Measurements from ENCODE around the gene LHB. TPM values are rescaled to one million over a fixed set of nuclear protein-coding genes. Genes with fewer than 3 reads are reported as not detected.

Gene LHB
- total and polyA plus RNA-seq, 2 donors (not counting 1 experiment from before 2014, with no cell fraction given), result 1.1 to 4.7 TPM

GRCh38 chr19:48989701-48990291 lies 27.1 kb downstream of the LHB start:
- Histone ChIP-seq H3K27ac (ENCODE audit: low read length in 2 of 2) (no peak overlapping the region), H3K9ac (ENCODE audit: low read length) (no peak overlapping the region), H3K79me2 (ENCODE audit: control insufficient read depth, insufficient read depth, low read length) (peaks cover 35% of the 10 kb centered on the region), H4K20me1 (ENCODE audit: control insufficient read depth, insufficient read depth, low read length, poor library complexity, severe bottlenecking) (peaks cover 6% of the 10 kb centered on the region), H3K27me3 (replicated peaks in 1 of 4; ENCODE audit: control extremely low read depth in 1 of 4, control insufficient read depth in 3 of 4, insufficient read depth in 4 of 4, low read length in 3 of 4) (no peaks in the 10 kb centered on the region), H3K4me1 (ENCODE audit: control insufficient read depth in 2 of 2, insufficient read depth in 2 of 2, low read length in 2 of 2) (peaks cover 15 to 23% of the 10 kb centered on the region in 2 donors), H3K4me3 (ENCODE audit: control extremely low read depth in 1 of 5, extremely low read depth in 1 of 5, insufficient read depth in 1 of 5, low read depth in 2 of 5, low read length in 4 of 5) (no peak overlapping the region), H3K4me2 (replicated peaks; ENCODE audit: low read depth, low read length, poor library complexity, severe bottlenecking) (no peak overlapping the region), H2AFZ (ENCODE audit: insufficient read depth, low read depth, low read length, poor library complexity, severe bottlenecking) (no peak overlapping the region), H3K9me3 (ENCODE audit: control extremely low read depth in 1 of 3, control insufficient read depth in 2 of 3, insufficient read depth in 1 of 3, low read length in 2 of 3) (no peaks in the 10 kb centered on the region), H3K36me3 (replicated peaks in 1 of 2; ENCODE audit: control extremely low read depth in 1 of 2, control insufficient read depth in 1 of 2, extremely low read depth in 1 of 2, insufficient read depth in 2 of 2, low read length in 1 of 2) (peaks cover 0 to 14% of the 10 kb centered on the region in 2 experiments)
- no peaks in the 10 kb centered on the region for H3K27me3 Mint-ChIP-seq
- ChIA-PET POLR2A (interaction anchor here (0.6 kb wide), 1 partner anchor 440 kb away, joined by 4 read pairs; no protein-coding TSS in a partner anchor), CTCF (interaction anchor here (1.0 kb wide), 1 partner anchor 201 kb away, joined by 3 read pairs; no protein-coding TSS in a partner anchor)
- H3K9me3 Mint-ChIP-seq (ENCODE audit: insufficient read depth), result no peaks in the 10 kb centered on the region
- H3K4me3 Mint-ChIP-seq, result no peak overlapping the region
- ATAC-seq (ENCODE audit: low read depth) (no peak), DNase-seq (no peak)
- H3K27ac Mint-ChIP-seq, result no peak overlapping the region
- intact Hi-C loops (cut with micrococcal nuclease), result loop anchor here (10.0 kb wide), 1 partner anchor 125 kb away; the partner anchor contains the start of genes C19orf73, LIN7B and PPFIA3
- WGBS (ENCODE audit: insufficient coverage), result 90% methylated on average over 10 of the region's 17 CpGs
- H3K4me1 Mint-ChIP-seq, result peaks cover 33% of the 10 kb centered on the region
- TF ChIP-seq, protein P1, sequence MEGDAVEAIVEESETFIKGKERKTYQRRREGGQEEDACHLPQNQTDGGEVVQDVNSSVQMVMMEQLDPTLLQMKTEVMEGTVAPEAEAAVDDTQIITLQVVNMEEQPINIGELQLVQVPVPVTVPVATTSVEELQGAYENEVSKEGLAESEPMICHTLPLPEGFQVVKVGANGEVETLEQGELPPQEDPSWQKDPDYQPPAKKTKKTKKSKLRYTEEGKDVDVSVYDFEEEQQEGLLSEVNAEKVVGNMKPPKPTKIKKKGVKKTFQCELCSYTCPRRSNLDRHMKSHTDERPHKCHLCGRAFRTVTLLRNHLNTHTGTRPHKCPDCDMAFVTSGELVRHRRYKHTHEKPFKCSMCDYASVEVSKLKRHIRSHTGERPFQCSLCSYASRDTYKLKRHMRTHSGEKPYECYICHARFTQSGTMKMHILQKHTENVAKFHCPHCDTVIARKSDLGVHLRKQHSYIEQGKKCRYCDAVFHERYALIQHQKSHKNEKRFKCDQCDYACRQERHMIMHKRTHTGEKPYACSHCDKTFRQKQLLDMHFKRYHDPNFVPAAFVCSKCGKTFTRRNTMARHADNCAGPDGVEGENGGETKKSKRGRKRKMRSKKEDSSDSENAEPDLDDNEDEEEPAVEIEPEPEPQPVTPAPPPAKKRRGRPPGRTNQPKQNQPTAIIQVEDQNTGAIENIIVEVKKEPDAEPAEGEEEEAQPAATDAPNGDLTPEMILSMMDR (IDR thresholded peaks at IDR 0.05), result no peak
- no peak for TF ChIP-seq EZH2 (IDR thresholded peaks at IDR 0.05; ENCODE audit: borderline replicate concordance, insufficient read depth, low read depth, low read length, poor library complexity, severe bottlenecking)

- Histone ChIP-seq H3K4me2 (replicated peaks; ENCODE audit: low read depth, low read length, poor library complexity, severe bottlenecking) (no peak overlapping the region), H3K36me3 (replicated peaks in 1 of 2; ENCODE audit: control extremely low read depth in 1 of 2, control insufficient read depth in 1 of 2, extremely low read depth in 1 of 2, insufficient read depth in 2 of 2, low read length in 1 of 2) (peaks cover 0 to 15% of the 10 kb centered on the region in 2 experiments), H3K9me3 (ENCODE audit: control extremely low read depth in 1 of 3, control insufficient read depth in 2 of 3, insufficient read depth in 1 of 3, low read length in 2 of 3) (no peaks in the 10 kb centered on the region), H3K27ac (ENCODE audit: low read length in 2 of 2) (no peak overlapping the region), H3K79me2 (ENCODE audit: control insufficient read depth, insufficient read depth, low read length) (peaks cover 26% of the 10 kb centered on the region), H3K9ac (ENCODE audit: low read length) (no peak overlapping the region), H3K4me3 (ENCODE audit: control extremely low read depth in 1 of 5, extremely low read depth in 1 of 5, insufficient read depth in 1 of 5, low read depth in 2 of 5, low read length in 4 of 5) (no peak overlapping the region), H3K4me1 (ENCODE audit: control insufficient read depth in 2 of 2, insufficient read depth in 2 of 2, low read length in 2 of 2) (peaks cover 8 to 15% of the 10 kb centered on the region in 2 donors), H4K20me1 (ENCODE audit: control insufficient read depth, insufficient read depth, low read length, poor library complexity, severe bottlenecking) (peaks cover 6% of the 10 kb centered on the region), H3K27me3 (replicated peaks in 1 of 4; ENCODE audit: control extremely low read depth in 1 of 4, control insufficient read depth in 3 of 4, insufficient read depth in 4 of 4, low read length in 3 of 4) (no peaks in the 10 kb centered on the region), H2AFZ (ENCODE audit: insufficient read depth, low read depth, low read length, poor library complexity, severe bottlenecking) (no peak overlapping the region)
- no peaks in the 10 kb centered on the region for H3K27me3 Mint-ChIP-seq
- no peak overlapping the region for H3K27ac Mint-ChIP-seq
- no peak for ATAC-seq (ENCODE audit: low read depth)
- H3K9me3 Mint-ChIP-seq (ENCODE audit: insufficient read depth), result no peaks in the 10 kb centered on the region
- intact Hi-C loops (cut with micrococcal nuclease), result no loop called here
- WGBS (ENCODE audit: insufficient coverage), result 94% methylated on average over 9 of the region's 9 CpGs
- TF ChIP-seq, protein P1 (IDR thresholded peaks at IDR 0.05), result no peak
- no peak for TF ChIP-seq EZH2 (IDR thresholded peaks at IDR 0.05; ENCODE audit: borderline replicate concordance, insufficient read depth, low read depth, low read length, poor library complexity, severe bottlenecking)
- H3K4me3 Mint-ChIP-seq, result no peak overlapping the region
- no peak for DNase-seq
- POLR2A ChIA-PET, result interaction anchor here (0.6 kb wide), 1 partner anchor 440 kb away, joined by 4 read pairs; no protein-coding TSS in a partner anchor
- CTCF ChIA-PET, result interaction anchor here (0.6 to 1.0 kb wide), 3 partner anchors 200 to 749 kb away, joined by 3 read pairs; no protein-coding TSS in a partner anchor
- H3K4me1 Mint-ChIP-seq, result peaks cover 27% of the 10 kb centered on the region
These were observed 28.0 kb downstream of the LHB start for GRCh38 chr19:48988860-48989259.

All from B cell (primary cell).